Suppressor macrophage treated with lipopolysaccharide for 4 hours (primary cell): Measurements from ENCODE around the gene ATG13.
A peak's percentile ranks its signal among the peaks of the same experiment; 100 is the strongest.
"Not testable (repeated sequence)": the region's sequence is repeated elsewhere in the genome, so short reads cannot be mapped to it uniquely, and the experiment has no call there.

Experiments used
- DNase-seq: peaks from one replicate; pipeline ENCODE4 v3.0.0-alpha.2; 2020

The ATG13 gene

GRCh38 chr11:46700241-46701077, 83.1 kb downstream of the ATG13 start, which contains the start of the genes ARHGAP1 and ZNF408:
Gene ARHGAP1, minus strand, starts transcription at chr11:46700619. Its CDS starts 4,512 bp downstream, at chr11:46696107.
Gene ZNF408, plus strand, starts transcription at chr11:46701031. Its CDS starts 17 bp downstream, at chr11:46701048.
- peak; percentile 99 for DNase-seq

GRCh38 chr11:46701078-46701654, 83.8 kb downstream of the ATG13 start:
- DNase-seq = no peak

- no peak for DNase-seq
Observed at GRCh38 chr11:46705070-46705688, 87.8 kb downstream of the ATG13 start.

- no peak for DNase-seq
Observed at GRCh38 chr11:46706886-46707285, 89.5 kb downstream of the ATG13 start.

- not testable (repeated sequence) for DNase-seq
Observed at GRCh38 chr11:46709351-46709750, 92.0 kb downstream of the ATG13 start.

- no peak for DNase-seq
Observed at GRCh38 chr11:46710821-46711269, 93.5 kb downstream of the ATG13 start.

- DNase-seq = no peak
Observed at GRCh38 chr11:46711303-46711702, 94.0 kb downstream of the ATG13 start.

GRCh38 chr11:46712874-46713576, 95.7 kb downstream of the ATG13 start:
- no peak for DNase-seq

GRCh38 chr11:46717825-46718154, 100.4 kb downstream of the ATG13 start:
- DNase-seq = not testable (repeated sequence)

GRCh38 chr11:46718155-46719019, 101.0 kb downstream of the ATG13 start:
- DNase-seq = no peak

GRCh38 chr11:46719048-46719542, 101.7 kb downstream of the ATG13 start, which contains the start of gene F2:
Gene F2, plus strand, starts transcription at chr11:46719213. Its CDS starts 23 bp downstream, at chr11:46719236.
- DNase-seq = no peak

- DNase-seq = no peak
Observed at GRCh38 chr11:46719543-46720218, 102.3 kb downstream of the ATG13 start.

- DNase-seq = no peak
Observed at GRCh38 chr11:46721286-46721685, 103.9 kb downstream of the ATG13 start.

GRCh38 chr11:46722566-46723358, 105.4 kb downstream of the ATG13 start:
- DNase-seq = no peak

- no peak for DNase-seq
Observed at GRCh38 chr11:46723359-46723680, 106.0 kb downstream of the ATG13 start.

- DNase-seq = no peak
Observed at GRCh38 chr11:46724088-46724487, 106.7 kb downstream of the ATG13 start.
